PFSK-1 (cell line): ENCODE measurements around the gene CTNND2.

Experiments
- FOXP2 ChIP-seq: optimal IDR thresholded peaks from 2 replicates; pipeline ENCODE3; 2011; ENCODE audit warnings: borderline replicate concordance, control low read depth, inconsistent platforms; ENCODE audit not compliant: insufficient read depth; ENCODE audit errors: extremely low read length, extremely low read depth
- POLR2AphosphoS5 ChIP-seq: IDR thresholded peaks from 2 replicates; pipeline ENCODE4 v1.6.1; 2012; ENCODE audit warnings: low read depth, mild to moderate bottlenecking, control low read depth, low read length, moderate library complexity
- SIN3A ChIP-seq: IDR thresholded peaks from 2 replicates; pipeline ENCODE4 v1.6.1; 2012; ENCODE audit warnings: mild to moderate bottlenecking, low read length, moderate library complexity, borderline replicate concordance; ENCODE audit not compliant: insufficient read depth
- TAF1 ChIP-seq: IDR thresholded peaks from 2 replicates; pipeline ENCODE4 v1.6.1; 2012; ENCODE audit warnings: low read length, control low read depth, borderline replicate concordance; ENCODE audit not compliant: insufficient read depth
- TF ChIP-seq, protein P1 (sequence below), 2 experiments: IDR thresholded peaks; 2 replicates each; pipeline versions ENCODE4 v1.6.1 to v1.8.0; 2011 to 2012; ENCODE audit warnings: low read depth in 2 of 2, low read length in 2 of 2, control low read depth in 1 of 2, inconsistent platforms in 1 of 2, mild to moderate bottlenecking in 1 of 2, moderate library complexity in 1 of 2; ENCODE audit not compliant: insufficient read depth in 1 of 2

Gene CTNND2

DNA sequence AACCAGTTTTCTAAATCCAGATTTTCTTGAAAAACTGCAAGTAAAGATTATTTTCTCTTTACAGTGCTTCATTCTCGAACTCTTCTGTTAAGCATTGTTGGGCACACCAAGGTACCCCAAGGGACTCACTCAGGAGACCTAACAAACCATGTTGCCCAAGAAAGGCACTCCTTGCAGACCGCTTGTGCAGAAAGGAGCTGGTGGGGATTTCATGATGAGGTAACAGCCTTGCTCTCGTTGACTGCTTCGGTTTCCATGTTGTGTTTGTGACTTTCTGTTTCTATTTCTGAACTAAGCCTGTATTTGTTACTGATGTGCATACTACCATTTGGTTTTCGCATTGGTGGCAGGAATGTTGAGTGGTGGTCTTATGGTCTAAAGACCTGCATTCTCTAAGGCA is 876.6 kb downstream of the CTNND2 start:
- TF ChIP-seq FOXP2 = no peak
- no peak for TF ChIP-seq TAF1
- TF ChIP-seq, protein P1, sequence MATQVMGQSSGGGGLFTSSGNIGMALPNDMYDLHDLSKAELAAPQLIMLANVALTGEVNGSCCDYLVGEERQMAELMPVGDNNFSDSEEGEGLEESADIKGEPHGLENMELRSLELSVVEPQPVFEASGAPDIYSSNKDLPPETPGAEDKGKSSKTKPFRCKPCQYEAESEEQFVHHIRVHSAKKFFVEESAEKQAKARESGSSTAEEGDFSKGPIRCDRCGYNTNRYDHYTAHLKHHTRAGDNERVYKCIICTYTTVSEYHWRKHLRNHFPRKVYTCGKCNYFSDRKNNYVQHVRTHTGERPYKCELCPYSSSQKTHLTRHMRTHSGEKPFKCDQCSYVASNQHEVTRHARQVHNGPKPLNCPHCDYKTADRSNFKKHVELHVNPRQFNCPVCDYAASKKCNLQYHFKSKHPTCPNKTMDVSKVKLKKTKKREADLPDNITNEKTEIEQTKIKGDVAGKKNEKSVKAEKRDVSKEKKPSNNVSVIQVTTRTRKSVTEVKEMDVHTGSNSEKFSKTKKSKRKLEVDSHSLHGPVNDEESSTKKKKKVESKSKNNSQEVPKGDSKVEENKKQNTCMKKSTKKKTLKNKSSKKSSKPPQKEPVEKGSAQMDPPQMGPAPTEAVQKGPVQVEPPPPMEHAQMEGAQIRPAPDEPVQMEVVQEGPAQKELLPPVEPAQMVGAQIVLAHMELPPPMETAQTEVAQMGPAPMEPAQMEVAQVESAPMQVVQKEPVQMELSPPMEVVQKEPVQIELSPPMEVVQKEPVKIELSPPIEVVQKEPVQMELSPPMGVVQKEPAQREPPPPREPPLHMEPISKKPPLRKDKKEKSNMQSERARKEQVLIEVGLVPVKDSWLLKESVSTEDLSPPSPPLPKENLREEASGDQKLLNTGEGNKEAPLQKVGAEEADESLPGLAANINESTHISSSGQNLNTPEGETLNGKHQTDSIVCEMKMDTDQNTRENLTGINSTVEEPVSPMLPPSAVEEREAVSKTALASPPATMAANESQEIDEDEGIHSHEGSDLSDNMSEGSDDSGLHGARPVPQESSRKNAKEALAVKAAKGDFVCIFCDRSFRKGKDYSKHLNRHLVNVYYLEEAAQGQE (IDR thresholded peaks at IDR 0.05; ENCODE audit: insufficient read depth in 1 of 2, low read depth in 2 of 2, low read length in 2 of 2) = no peak
- TF ChIP-seq POLR2AphosphoS5 = no peak
- no peak for TF ChIP-seq SIN3A

DNA sequence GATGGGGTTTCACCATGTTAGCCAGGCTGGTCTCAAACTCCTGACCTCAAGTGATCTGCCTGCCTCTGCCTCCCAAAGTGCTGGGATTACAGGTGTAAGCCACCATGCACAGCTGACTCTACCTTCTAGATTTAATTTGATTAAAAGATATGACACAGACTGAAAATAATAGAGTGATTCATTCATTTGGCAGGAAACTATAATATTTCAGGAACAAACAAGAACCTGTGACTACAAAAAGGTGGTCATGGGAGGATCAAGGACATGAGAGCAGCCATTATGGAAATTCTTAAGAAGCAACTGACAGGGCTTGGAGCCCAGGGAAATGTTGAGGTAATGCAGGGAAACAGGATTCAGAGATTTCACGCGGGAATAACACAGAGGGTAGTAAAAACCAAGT is 877.7 kb downstream of the CTNND2 start:
- TF ChIP-seq POLR2AphosphoS5 (no peak), SIN3A (no peak), FOXP2 (no peak), TAF1 (no peak)
- TF ChIP-seq, protein P1 (IDR thresholded peaks at IDR 0.05; ENCODE audit: insufficient read depth in 1 of 2, low read depth in 2 of 2, low read length in 2 of 2) = no peak

DNA sequence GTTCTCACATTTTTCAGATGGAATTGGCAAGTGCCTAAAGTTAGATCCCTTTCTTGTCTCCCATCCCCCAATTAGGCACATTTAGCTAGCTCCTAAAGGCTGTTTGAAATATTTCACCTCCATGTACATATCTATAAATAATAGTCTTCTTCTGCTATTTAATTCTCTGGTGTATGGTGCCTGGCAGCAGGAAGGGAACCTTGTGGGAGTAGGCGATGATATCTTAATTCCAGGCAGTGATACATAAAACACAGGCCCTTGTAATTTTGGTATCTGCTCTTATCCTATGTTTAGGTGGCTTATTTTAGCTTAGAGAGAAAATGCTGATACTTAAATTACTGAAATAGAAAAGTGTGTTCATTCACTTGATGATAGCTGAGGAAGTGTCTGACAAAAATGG is 880.3 kb downstream of the CTNND2 start:
- TF ChIP-seq FOXP2 = no peak
- no peak for TF ChIP-seq POLR2AphosphoS5
- TF ChIP-seq, protein P1 (IDR thresholded peaks at IDR 0.05; ENCODE audit: insufficient read depth in 1 of 2, low read depth in 2 of 2, low read length in 2 of 2) = no peak
- no peak for TF ChIP-seq SIN3A
- TF ChIP-seq TAF1 = no peak

DNA sequence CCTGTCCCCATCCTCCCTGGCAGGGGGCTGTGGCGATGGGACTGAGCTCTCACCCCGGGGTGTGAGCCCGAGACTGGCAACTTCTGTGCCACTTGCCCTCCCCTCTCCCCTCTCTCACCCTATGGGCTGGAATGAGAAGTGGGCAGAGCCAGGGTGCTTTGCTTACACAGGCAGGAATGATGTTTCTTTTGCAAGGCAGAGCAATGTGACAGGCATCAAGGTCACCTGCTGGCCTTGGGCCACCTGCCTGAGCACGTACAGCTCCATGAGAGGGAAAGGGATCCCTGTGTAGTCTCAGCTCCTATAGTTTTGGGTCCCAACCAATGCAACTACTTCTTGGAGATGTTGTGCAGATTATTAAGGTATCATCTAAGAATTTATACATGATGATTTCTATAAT is 890.5 kb downstream of the CTNND2 start:
- no peak for TF ChIP-seq FOXP2
- TF ChIP-seq, protein P1 (IDR thresholded peaks at IDR 0.05; ENCODE audit: insufficient read depth in 1 of 2, low read depth in 2 of 2, low read length in 2 of 2) = no peak
- no peak for TF ChIP-seq POLR2AphosphoS5
- no peak for TF ChIP-seq SIN3A

DNA sequence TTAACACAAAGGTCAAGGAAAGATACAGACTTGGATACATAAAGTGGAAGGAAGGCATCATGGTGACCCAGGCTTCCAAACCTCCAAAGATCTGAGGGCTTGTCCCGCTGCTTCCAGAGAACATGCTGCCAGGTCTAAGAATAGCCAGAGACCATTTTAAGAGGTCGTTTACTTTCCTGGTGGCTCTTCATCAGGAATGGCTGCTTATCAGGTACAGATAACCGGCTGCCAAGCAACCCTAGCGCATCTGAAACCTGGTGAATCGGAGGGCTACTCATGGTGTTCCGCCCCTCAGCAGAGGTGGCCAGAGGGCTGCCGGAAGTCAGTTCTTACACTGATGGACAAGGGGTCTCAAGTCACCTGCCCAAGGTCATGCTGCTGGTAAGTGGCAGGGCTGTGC is 892.0 kb downstream of the CTNND2 start:
- no peak for TF ChIP-seq TAF1
- TF ChIP-seq FOXP2 = no peak
- TF ChIP-seq POLR2AphosphoS5 = no peak
